Sigmoid colon (tissue), 4 donors: Measurements from ENCODE around the gene LGALS8.

Experiments
- EP300 ChIP-seq, 4 donors: sonication (generic); formaldehyde crosslinking; IDR thresholded peaks; one replicate each; pipeline ENCODE4 v1.6.1; 2017; ENCODE audit warnings: antibody characterized with exemption in 4 of 4
- POLR2A ChIP-seq, 2 donors: fragments of 450-650 bp; IDR thresholded peaks; one replicate each; pipeline ENCODE4 v1.6.1; 2016; ENCODE audit warnings: antibody characterized with exemption in 2 of 2, mild to moderate bottlenecking in 2 of 2, moderate library complexity in 2 of 2
- POLR2AphosphoS5 ChIP-seq, 4 donors: sonication (generic); formaldehyde crosslinking; IDR thresholded peaks; one replicate each; pipeline ENCODE4 v1.6.1; 2017; ENCODE audit warnings: antibody characterized with exemption in 4 of 4
- TF ChIP-seq, protein P1 (sequence below), 4 experiments: fragments of 450-650 bp in 3 of 4; fragments of 200-600 bp in 1 of 4; IDR thresholded peaks; one replicate each; pipeline ENCODE4 v1.5.1; 2016 to 2019; ENCODE audit warnings: antibody characterized with exemption in 4 of 4, mild to moderate bottlenecking in 3 of 4, moderate library complexity in 2 of 4

DNA sequence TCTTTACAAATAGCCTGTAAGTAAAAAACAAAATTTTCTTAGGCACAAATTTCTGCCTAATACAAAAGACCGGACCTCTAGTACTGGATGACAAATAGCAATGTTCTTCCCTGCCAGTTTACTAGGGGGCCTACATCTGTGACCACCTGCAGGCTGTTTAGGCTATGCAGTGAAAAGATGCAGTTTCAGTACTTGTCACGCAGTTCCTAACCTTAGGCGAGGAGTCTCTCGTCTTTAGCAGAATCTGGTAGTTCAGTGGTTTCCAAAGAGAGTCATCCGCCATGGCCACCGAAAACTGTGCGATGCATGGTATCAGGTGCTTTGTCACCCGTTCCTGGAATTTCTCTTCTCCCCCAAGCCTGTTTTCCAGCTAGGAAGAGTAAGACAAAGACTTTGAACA lies 29.6 kb downstream of the LGALS8 start:
- no peak for TF ChIP-seq POLR2A (IDR thresholded peaks at IDR 0.05)
- TF ChIP-seq, protein P1, sequence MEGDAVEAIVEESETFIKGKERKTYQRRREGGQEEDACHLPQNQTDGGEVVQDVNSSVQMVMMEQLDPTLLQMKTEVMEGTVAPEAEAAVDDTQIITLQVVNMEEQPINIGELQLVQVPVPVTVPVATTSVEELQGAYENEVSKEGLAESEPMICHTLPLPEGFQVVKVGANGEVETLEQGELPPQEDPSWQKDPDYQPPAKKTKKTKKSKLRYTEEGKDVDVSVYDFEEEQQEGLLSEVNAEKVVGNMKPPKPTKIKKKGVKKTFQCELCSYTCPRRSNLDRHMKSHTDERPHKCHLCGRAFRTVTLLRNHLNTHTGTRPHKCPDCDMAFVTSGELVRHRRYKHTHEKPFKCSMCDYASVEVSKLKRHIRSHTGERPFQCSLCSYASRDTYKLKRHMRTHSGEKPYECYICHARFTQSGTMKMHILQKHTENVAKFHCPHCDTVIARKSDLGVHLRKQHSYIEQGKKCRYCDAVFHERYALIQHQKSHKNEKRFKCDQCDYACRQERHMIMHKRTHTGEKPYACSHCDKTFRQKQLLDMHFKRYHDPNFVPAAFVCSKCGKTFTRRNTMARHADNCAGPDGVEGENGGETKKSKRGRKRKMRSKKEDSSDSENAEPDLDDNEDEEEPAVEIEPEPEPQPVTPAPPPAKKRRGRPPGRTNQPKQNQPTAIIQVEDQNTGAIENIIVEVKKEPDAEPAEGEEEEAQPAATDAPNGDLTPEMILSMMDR (IDR thresholded peaks at IDR 0.05), result no peak
- TF ChIP-seq EP300 (IDR thresholded peaks at IDR 0.05), result no peak
- no peak for TF ChIP-seq POLR2AphosphoS5 (IDR thresholded peaks at IDR 0.05)
